ENCODE results near the gene TRMU. TPM values are rescaled to one million over a fixed set of nuclear protein-coding genes. Genes with fewer than 3 reads are reported as not detected.

TRMU gene
- total RNA-seq, 1 experiment from 2014 or later, result 73.9 TPM

- Histone ChIP-seq H3K4me3 (ENCODE audit: low read depth, low read length) (no peak overlapping the region), H3K27me3 (replicated peaks; ENCODE audit: control insufficient read depth, insufficient read depth, low read length) (no peaks in the 10 kb centered on the region), H3K9me3 (no peaks in the 10 kb centered on the region), H3K4me1 (no peaks in the 10 kb centered on the region), H3K36me3 (ENCODE audit: control insufficient read depth, insufficient read depth, low read length) (no peaks in the 10 kb centered on the region; the same call in none of the 2 replicates)
- H3K9me3 Mint-ChIP-seq (ENCODE audit: unreplicated experiment), result no peaks in the 10 kb centered on the region
- H3K4me3 Mint-ChIP-seq (ENCODE audit: unreplicated experiment), result no peak overlapping the region
- DNase-seq, result no peak
- H3K36me3 Mint-ChIP-seq (ENCODE audit: insufficient read depth, unreplicated experiment), result peaks cover 92% of the 10 kb centered on the region
- POLR2A ChIA-PET, result no interaction called here
- no TSS peak for BruUV-seq (replicated peaks)
- H3K4me1 Mint-ChIP-seq (ENCODE audit: low read depth, unreplicated experiment), result no peaks in the 10 kb centered on the region
- H3K27ac Mint-ChIP-seq (ENCODE audit: unreplicated experiment), result no peak overlapping the region
- no peaks in the 10 kb centered on the region for H3K27me3 Mint-ChIP-seq (ENCODE audit: insufficient read depth, unreplicated experiment)
- intact Hi-C loops (cut with micrococcal nuclease; ENCODE audit: unreplicated experiment), result loop anchor here (5.0 kb wide), 1 partner anchor 36 kb away; no protein-coding TSS in a partner anchor
- CTCF ChIA-PET, result interaction anchor here (1.2 to 2.3 kb wide), 3 partner anchors 13 to 207 kb away, joined by 3 to 10 read pairs (median 6); no protein-coding TSS in a partner anchor
- no peak for TF ChIP-seq CTCF (IDR thresholded peaks at IDR 0.05; ENCODE audit: insufficient read depth in 1 of 2, low read depth in 1 of 2, low read length in 1 of 2, severe bottlenecking in 1 of 2, unreplicated experiment in 1 of 2)
Observed at GRCh38 chr22:46356496-46357480, 21.3 kb downstream of the TRMU start.

- no peaks in the 10 kb centered on the region for H3K4me1 ChIP-seq
- Mint-ChIP-seq H3K4me1 (ENCODE audit: low read depth, unreplicated experiment) (no peaks in the 10 kb centered on the region), H3K27me3 (ENCODE audit: insufficient read depth, unreplicated experiment) (no peaks in the 10 kb centered on the region), H3K4me3 (ENCODE audit: unreplicated experiment) (no peak overlapping the region), H3K36me3 (ENCODE audit: insufficient read depth, unreplicated experiment) (peaks cover 87% of the 10 kb centered on the region), H3K27ac (ENCODE audit: unreplicated experiment) (no peak overlapping the region), H3K9me3 (ENCODE audit: unreplicated experiment) (no peaks in the 10 kb centered on the region)
- H3K4me3 ChIP-seq (ENCODE audit: low read depth, low read length), result no peak overlapping the region
- intact Hi-C loops (cut with micrococcal nuclease; ENCODE audit: unreplicated experiment), result loop anchor here (5.0 kb wide), 1 partner anchor 34 kb away; no protein-coding TSS in a partner anchor
- no peaks in the 10 kb centered on the region; the same call in none of the 2 replicates for H3K36me3 ChIP-seq (ENCODE audit: control insufficient read depth, insufficient read depth, low read length)
- POLR2A ChIA-PET, result no interaction called here
- CTCF ChIA-PET, result no interaction called here
- no peaks in the 10 kb centered on the region for H3K27me3 ChIP-seq (replicated peaks; ENCODE audit: control insufficient read depth, insufficient read depth, low read length)
- no peaks in the 10 kb centered on the region for H3K9me3 ChIP-seq
- no peak for TF ChIP-seq CTCF (IDR thresholded peaks at IDR 0.05; ENCODE audit: insufficient read depth in 1 of 2, low read depth in 1 of 2, low read length in 1 of 2, severe bottlenecking in 1 of 2, unreplicated experiment in 1 of 2)
- DNase-seq, result no peak
- BruUV-seq (replicated peaks), result no TSS peak
Observed at GRCh38 chr22:46357711-46358520, 22.4 kb downstream of the TRMU start.

DNA sequence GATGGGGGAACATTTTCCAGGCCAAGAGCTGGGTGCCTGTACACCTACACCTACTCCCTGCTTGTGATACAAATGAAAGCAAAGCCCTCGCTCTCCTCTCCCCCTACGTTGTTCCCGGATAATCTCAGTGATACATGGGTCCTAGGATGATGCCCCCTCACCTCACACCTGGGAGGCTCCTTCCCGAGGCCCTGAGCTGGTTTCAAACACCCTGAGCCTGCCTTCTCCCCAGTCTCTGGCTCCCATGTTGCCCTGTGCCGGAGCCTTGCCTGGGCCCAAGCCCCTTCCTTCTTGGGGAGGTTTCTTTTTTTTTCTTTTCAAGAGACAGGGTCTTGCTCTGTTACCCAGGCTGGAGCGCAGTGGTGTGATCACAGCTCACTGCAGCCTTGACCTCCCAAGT lies 23.3 kb downstream of the TRMU start:
- no peak overlapping the region for H3K27ac Mint-ChIP-seq (ENCODE audit: unreplicated experiment)
- CTCF ChIA-PET, result no interaction called here
- H3K9me3 ChIP-seq, result no peaks in the 10 kb centered on the region
- H3K4me3 ChIP-seq (ENCODE audit: low read depth, low read length), result no peak overlapping the region
- H3K4me1 Mint-ChIP-seq (ENCODE audit: low read depth, unreplicated experiment), result no peaks in the 10 kb centered on the region
- DNase-seq, result no peak
- no peaks in the 10 kb centered on the region for H3K9me3 Mint-ChIP-seq (ENCODE audit: unreplicated experiment)
- H3K27me3 ChIP-seq (replicated peaks; ENCODE audit: control insufficient read depth, insufficient read depth, low read length), result no peaks in the 10 kb centered on the region
- POLR2A ChIA-PET, result no interaction called here
- no peak overlapping the region for H3K4me3 Mint-ChIP-seq (ENCODE audit: unreplicated experiment)
- H3K4me1 ChIP-seq, result no peaks in the 10 kb centered on the region
- H3K36me3 Mint-ChIP-seq (ENCODE audit: insufficient read depth, unreplicated experiment), result peaks cover 87% of the 10 kb centered on the region
- no peak for TF ChIP-seq CTCF (IDR thresholded peaks at IDR 0.05; ENCODE audit: insufficient read depth in 1 of 2, low read depth in 1 of 2, low read length in 1 of 2, severe bottlenecking in 1 of 2, unreplicated experiment in 1 of 2)
- intact Hi-C loops (cut with micrococcal nuclease; ENCODE audit: unreplicated experiment), result loop anchor here (5.0 kb wide), 1 partner anchor 34 kb away; no protein-coding TSS in a partner anchor
- H3K27me3 Mint-ChIP-seq (ENCODE audit: insufficient read depth, unreplicated experiment), result no peaks in the 10 kb centered on the region
- BruUV-seq (replicated peaks), result no TSS peak
- no peaks in the 10 kb centered on the region; the same call in none of the 2 replicates for H3K36me3 ChIP-seq (ENCODE audit: control insufficient read depth, insufficient read depth, low read length)

Data from Caco-2 (cell line).